Measurements from ENCODE around the gene ADGRG6.

The ADGRG6 gene

DNA sequence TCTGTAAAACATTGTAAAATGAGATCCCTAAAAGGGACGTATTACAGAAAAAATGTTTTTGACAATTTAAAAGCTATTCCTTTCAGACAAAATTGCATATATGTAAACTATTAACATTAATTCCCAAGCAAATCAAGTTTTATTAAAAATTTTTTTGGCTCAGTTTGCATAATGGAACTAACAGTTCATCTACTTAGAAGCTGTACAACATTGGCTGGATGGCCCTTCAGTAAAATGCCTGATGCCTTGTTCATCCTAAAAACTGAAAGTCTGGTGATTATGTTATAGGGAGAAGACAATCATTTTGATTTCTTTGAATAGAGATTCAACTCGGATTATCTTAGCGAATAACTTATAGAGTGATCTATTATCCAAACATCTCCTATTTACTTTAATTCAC, 52.8 kb downstream of the ADGRG6 start:
- no peak for DNase-seq (ENCODE audit: low spot score)
- in situ Hi-C loops (cut with MboI; ENCODE audit: low pct_unique_long_range_greater_than_20kb, low sequenced_read_pairs, unreplicated experiment): no loop called here
- TF ChIP-seq, protein P1, sequence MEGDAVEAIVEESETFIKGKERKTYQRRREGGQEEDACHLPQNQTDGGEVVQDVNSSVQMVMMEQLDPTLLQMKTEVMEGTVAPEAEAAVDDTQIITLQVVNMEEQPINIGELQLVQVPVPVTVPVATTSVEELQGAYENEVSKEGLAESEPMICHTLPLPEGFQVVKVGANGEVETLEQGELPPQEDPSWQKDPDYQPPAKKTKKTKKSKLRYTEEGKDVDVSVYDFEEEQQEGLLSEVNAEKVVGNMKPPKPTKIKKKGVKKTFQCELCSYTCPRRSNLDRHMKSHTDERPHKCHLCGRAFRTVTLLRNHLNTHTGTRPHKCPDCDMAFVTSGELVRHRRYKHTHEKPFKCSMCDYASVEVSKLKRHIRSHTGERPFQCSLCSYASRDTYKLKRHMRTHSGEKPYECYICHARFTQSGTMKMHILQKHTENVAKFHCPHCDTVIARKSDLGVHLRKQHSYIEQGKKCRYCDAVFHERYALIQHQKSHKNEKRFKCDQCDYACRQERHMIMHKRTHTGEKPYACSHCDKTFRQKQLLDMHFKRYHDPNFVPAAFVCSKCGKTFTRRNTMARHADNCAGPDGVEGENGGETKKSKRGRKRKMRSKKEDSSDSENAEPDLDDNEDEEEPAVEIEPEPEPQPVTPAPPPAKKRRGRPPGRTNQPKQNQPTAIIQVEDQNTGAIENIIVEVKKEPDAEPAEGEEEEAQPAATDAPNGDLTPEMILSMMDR (IDR thresholded peaks at IDR 0.05; ENCODE audit: extremely low read depth, insufficient read depth, missing control alignments): no peak

DNA sequence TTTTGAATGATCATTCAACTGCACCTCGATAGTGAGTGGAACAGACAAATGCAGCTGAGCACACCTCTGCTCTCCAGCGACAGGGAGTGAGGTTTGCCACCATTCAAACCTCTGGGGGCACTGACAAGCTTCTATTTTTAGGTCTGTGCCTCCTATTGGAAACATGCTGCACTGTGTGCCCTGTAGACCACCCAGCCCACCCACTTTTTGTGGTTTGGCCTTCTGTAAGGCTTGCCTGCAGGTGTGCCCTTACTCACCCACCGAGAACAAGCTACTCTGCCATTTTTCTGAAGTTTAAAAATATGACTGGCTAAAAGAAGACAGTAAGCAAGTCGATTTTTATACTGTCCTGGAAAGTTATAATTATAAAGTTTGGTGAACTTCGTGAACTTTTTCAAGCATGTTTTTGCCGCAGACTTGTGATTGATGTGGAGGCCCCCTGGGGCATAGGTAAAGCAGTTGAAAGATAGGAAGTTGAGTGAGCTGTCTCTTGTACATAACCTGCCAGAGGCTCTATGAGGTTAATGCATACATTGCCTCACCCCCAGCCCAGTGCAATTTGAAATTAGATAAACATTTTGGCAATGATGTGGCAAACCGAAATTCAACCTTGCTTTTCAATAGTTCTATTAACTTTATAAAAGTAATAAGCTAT, 53.8 kb downstream of the ADGRG6 start:
- in situ Hi-C loops (cut with MboI; ENCODE audit: low pct_unique_long_range_greater_than_20kb, low sequenced_read_pairs, unreplicated experiment): no loop called here
- no peak for DNase-seq (ENCODE audit: low spot score)
- TF ChIP-seq, protein P1 (IDR thresholded peaks at IDR 0.05; ENCODE audit: extremely low read depth, insufficient read depth, missing control alignments): no peak

DNA sequence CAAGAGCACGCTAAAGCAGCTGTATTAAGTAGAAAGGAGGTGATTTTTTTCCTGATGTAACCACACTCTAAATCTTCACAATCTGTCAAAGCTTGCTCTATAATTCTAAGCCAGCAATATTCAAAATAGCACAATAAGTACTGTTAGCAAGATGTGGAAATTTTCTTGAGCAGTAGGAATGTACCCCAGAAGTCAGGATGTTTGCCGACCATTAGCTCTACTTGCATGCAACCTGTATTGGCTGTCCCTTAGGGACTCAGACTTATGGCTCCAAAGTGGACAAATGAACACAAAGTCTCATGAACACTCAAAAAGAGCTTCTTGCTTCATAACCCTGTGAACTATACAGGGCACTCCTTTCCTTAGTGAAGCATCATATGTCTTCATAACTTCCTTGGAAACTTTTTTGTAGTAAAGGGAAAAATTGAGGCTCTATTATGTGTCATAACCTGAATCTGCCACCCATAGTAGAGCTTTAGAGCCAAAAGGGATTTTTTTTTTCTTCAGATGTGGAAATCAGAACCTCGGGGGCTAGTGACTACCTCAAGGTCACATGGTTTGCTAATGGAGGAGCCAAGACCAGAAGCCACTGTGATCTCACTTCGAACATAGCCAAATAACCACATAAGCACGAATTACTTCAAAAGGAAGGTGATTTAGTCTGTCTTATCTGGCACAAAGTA, 54.5 kb downstream of the ADGRG6 start:
- no peak for DNase-seq (ENCODE audit: low spot score)
- TF ChIP-seq, protein P1 (IDR thresholded peaks at IDR 0.05; ENCODE audit: extremely low read depth, insufficient read depth, missing control alignments): no peak
- in situ Hi-C loops (cut with MboI; ENCODE audit: low pct_unique_long_range_greater_than_20kb, low sequenced_read_pairs, unreplicated experiment): no loop called here

DNA sequence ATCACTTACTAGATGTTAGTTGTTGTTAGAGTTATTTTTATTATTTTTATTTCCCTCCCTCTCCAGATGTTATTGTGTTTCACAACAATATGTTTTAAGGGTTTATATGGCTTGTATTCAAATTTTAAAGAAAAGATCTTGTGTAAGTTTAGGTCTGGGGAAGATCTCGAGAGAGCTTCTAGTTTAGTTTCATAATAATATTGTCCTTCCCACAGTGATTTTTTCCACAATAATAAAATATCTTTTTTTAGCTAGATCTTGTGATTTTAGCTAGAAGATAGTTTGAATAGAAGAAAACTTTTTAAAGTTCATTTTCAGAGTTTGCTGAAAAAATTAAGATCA, 55.0 kb downstream of the ADGRG6 start:
- TF ChIP-seq, protein P1 (IDR thresholded peaks at IDR 0.05; ENCODE audit: extremely low read depth, insufficient read depth, missing control alignments): no peak
- DNase-seq (ENCODE audit: low spot score): no peak
- in situ Hi-C loops (cut with MboI; ENCODE audit: low pct_unique_long_range_greater_than_20kb, low sequenced_read_pairs, unreplicated experiment): no loop called here

DNA sequence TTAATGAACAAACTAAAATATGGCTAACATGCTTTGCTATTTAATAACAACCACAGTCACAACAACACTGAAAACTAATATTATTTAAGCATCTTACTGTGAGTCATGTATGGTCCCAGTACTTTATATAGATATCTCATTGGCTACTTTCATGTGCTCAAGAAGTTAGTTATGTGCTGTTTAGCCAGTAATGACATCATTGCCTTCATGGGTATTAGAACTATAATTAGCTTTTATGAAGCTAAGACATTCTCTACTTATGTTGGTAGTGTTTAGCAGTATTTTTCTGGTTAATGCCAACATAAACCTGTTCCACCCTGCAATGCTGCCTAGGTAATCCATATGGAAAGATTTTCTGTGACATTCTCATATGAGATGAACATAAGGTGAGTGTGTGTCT, 56.1 kb downstream of the ADGRG6 start:
- DNase-seq (ENCODE audit: low spot score): no peak
- TF ChIP-seq, protein P1 (IDR thresholded peaks at IDR 0.05; ENCODE audit: extremely low read depth, insufficient read depth, missing control alignments): no peak
- in situ Hi-C loops (cut with MboI; ENCODE audit: low pct_unique_long_range_greater_than_20kb, low sequenced_read_pairs, unreplicated experiment): no loop called here

DNA sequence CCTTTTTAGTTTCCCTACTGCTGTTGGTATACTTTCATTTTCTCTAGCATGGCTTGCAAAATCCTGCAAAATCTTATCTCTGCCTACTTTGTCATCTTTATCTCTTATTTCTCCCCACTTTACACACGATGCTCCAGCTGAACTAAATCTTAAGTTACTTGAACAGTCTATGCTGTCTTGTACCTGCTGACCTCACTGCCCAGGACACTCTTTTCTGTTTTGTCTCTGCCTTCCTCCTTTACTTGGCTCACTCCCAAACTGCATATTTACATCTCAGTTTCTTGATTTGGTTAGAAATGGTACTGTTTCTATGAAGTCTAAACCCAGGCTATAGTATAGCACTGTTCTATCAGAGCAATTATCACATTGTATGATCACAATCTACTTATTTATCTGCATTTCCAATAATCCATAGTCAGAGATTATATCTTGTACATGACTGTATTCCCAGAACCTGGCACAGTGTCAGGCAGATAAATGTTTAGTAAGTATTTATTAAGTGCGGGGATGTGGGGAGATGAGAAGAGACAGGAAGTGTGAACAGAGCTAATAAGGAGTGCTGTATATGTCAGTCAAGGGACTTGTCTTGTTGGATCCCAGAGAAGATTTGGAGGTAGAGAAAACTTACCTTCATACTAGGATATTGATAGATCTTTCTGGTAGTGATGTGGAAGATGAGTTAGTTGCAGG, 57.6 kb downstream of the ADGRG6 start:
- TF ChIP-seq, protein P1 (IDR thresholded peaks at IDR 0.05; ENCODE audit: extremely low read depth, insufficient read depth, missing control alignments): no peak
- in situ Hi-C loops (cut with MboI; ENCODE audit: low pct_unique_long_range_greater_than_20kb, low sequenced_read_pairs, unreplicated experiment): no loop called here
- no peak for DNase-seq (ENCODE audit: low spot score)
